ENCODE data around the gene RALGPS1.

RALGPS1 gene

GRCh38 chr9:127074561-127075548, 160.3 kb downstream of the RALGPS1 start:
- Histone ChIP-seq H4K20me1 (ENCODE audit: insufficient read depth, low read length) (no peaks in the 10 kb centered on the region), H3K9me2 (replicated peaks; ENCODE audit: insufficient read depth, low read length) (no peaks in the 10 kb centered on the region), H3F3A (ENCODE audit: insufficient read depth, low read length) (peaks cover 15% of the 10 kb centered on the region; the same call in 1 of the 2 replicates), H3K4me2 (ENCODE audit: low read depth, low read length) (peak overlapping the region; percentile 45), H3K4me3 (ENCODE audit: low read length) (no peak overlapping the region), H3K27ac (ENCODE audit: low read length) (peak overlapping the region; percentile 71; the same call in 1 of the 2 replicates), H3K79me2 (ENCODE audit: low read length) (no peaks in the 10 kb centered on the region), H2AFZ (ENCODE audit: low read length) (no peak overlapping the region), H3K4me1 (ENCODE audit: low read length) (peaks cover 24% of the 10 kb centered on the region), H3K9ac (ENCODE audit: low read length) (peak overlapping the region; percentile 33; the same call in 1 of the 2 replicates), H3K27me3 (replicated peaks; ENCODE audit: insufficient read depth, low read length) (no peaks in the 10 kb centered on the region), H3K9me3 (replicated peaks; ENCODE audit: insufficient read depth, low read length) (no peaks in the 10 kb centered on the region), H3K36me3 (replicated peaks; ENCODE audit: insufficient read depth, low read length) (no peaks in the 10 kb centered on the region)
- peak; percentile 52 for DNase-seq
- TF ChIP-seq EZH2phosphoT487 (IDR thresholded peaks at IDR 0.05; ENCODE audit: low read length) (no peak), CTCF (IDR thresholded peaks at IDR 0.05; ENCODE audit: low read length) (peak; percentile 18; the same call in 1 of the 2 replicates)

- Histone ChIP-seq H3K4me1 (ENCODE audit: low read length) (peaks cover 24% of the 10 kb centered on the region), H3K27ac (ENCODE audit: low read length) (peak overlapping the region; percentile 71; the same call in 1 of the 2 replicates), H3K9me2 (replicated peaks; ENCODE audit: insufficient read depth, low read length) (no peaks in the 10 kb centered on the region), H3F3A (ENCODE audit: insufficient read depth, low read length) (peaks cover 15% of the 10 kb centered on the region; the same call in 1 of the 2 replicates), H3K36me3 (replicated peaks; ENCODE audit: insufficient read depth, low read length) (no peaks in the 10 kb centered on the region), H4K20me1 (ENCODE audit: insufficient read depth, low read length) (no peaks in the 10 kb centered on the region), H3K9ac (ENCODE audit: low read length) (peak overlapping the region; percentile 33; the same call in 1 of the 2 replicates), H3K9me3 (replicated peaks; ENCODE audit: insufficient read depth, low read length) (no peaks in the 10 kb centered on the region), H3K4me3 (ENCODE audit: low read length) (no peak overlapping the region), H3K27me3 (replicated peaks; ENCODE audit: insufficient read depth, low read length) (no peaks in the 10 kb centered on the region), H3K4me2 (ENCODE audit: low read depth, low read length) (peak overlapping the region; percentile 45; the same call in 1 of the 2 replicates), H3K79me2 (ENCODE audit: low read length) (no peaks in the 10 kb centered on the region), H2AFZ (ENCODE audit: low read length) (no peak overlapping the region)
- peak; percentile 24 for DNase-seq
- TF ChIP-seq EZH2 (optimal IDR thresholded peaks at IDR 0.05; ENCODE audit: low read depth, low read length), result no peak
Observed at GRCh38 chr9:127075624-127076372, 161.2 kb downstream of the RALGPS1 start.

DNA sequence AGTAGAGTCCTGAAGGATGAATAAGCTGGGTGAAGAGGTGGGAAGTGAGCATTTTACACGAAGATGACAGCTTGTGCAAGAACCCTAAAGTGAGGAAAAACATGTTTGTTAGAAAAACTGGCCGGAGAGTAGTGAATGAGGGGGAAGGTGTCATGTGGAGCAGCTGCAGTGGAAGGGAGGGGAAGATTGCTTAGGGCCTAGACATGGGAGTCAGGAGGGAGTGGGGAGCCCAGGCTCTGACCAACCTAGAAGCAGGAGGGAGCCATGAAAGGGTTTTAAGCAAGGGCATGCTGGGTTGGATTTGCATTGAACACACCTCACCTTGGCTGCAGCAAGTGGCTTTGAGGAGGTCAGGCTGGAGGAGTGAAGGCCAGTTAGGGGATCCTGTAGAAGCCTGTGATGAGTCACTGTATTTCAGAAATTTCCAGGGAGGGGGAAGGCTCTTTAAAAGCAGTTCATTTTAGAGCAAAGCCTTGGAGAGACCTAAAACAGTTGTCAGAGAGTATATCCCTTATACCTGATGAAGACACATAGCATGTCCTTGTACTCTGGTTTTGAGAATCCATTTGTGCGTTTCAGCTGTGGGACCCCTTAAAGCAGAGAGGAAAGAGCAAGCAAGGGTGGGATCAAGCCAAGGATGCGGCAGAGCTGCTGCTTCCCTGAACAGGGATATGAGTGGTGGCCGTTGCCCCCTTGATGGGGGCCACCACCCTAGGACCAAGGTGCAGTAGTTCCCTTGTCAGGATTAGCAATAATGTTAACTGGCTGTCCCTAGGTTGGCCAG, 162.5 kb downstream of the RALGPS1 start:
- DNase-seq, result no peak
- H3K4me1 ChIP-seq (ENCODE audit: low read length), result peaks cover 24% of the 10 kb centered on the region
- H4K20me1 ChIP-seq (ENCODE audit: insufficient read depth, low read length), result no peaks in the 10 kb centered on the region
- H3K79me2 ChIP-seq (ENCODE audit: low read length), result no peaks in the 10 kb centered on the region
- no peak overlapping the region for H3K9ac ChIP-seq (ENCODE audit: low read length)
- H3F3A ChIP-seq (ENCODE audit: insufficient read depth, low read length), result peaks cover 15% of the 10 kb centered on the region; the same call in 1 of the 2 replicates
- H3K36me3 ChIP-seq (replicated peaks; ENCODE audit: insufficient read depth, low read length), result no peaks in the 10 kb centered on the region
- H3K27me3 ChIP-seq (replicated peaks; ENCODE audit: insufficient read depth, low read length), result no peaks in the 10 kb centered on the region
- no peak overlapping the region for H2AFZ ChIP-seq (ENCODE audit: low read length)
- TF ChIP-seq EZH2 (optimal IDR thresholded peaks at IDR 0.05; ENCODE audit: low read depth, low read length), result no peak
- no peak for TF ChIP-seq CTCF (IDR thresholded peaks at IDR 0.05; ENCODE audit: low read length)
- TF ChIP-seq EZH2phosphoT487 (IDR thresholded peaks at IDR 0.05; ENCODE audit: low read length), result no peak
- no peak overlapping the region for H3K27ac ChIP-seq (ENCODE audit: low read length)
- H3K9me2 ChIP-seq (replicated peaks; ENCODE audit: insufficient read depth, low read length), result no peaks in the 10 kb centered on the region
- H3K4me2 ChIP-seq (ENCODE audit: low read depth, low read length), result no peak overlapping the region
- no peaks in the 10 kb centered on the region for H3K9me3 ChIP-seq (replicated peaks; ENCODE audit: insufficient read depth, low read length)
- no peak overlapping the region for H3K4me3 ChIP-seq (ENCODE audit: low read length)
